GM12878 (cell line): ENCODE results near the gene ZFTA.

Source experiments
- CREM ChIP-seq: IDR thresholded peaks from 2 replicates; pipeline ENCODE4 v1.6.1; 2014; ENCODE audit warnings: antibody characterized with exemption, low read depth
- CTCF ChIP-seq, 3 experiments: IDR thresholded peaks in 2 of 3; conservative IDR thresholded peaks in 1 of 3; 2 replicates each; pipeline ENCODE4 v1.5.1; 2011; ENCODE audit warnings: low read depth in 3 of 3, low read length in 3 of 3, mild to moderate bottlenecking in 3 of 3, control low read depth in 2 of 3, moderate library complexity in 2 of 3, inconsistent platforms in 1 of 3, mixed read lengths in 1 of 3; ENCODE audit not compliant: control insufficient read depth in 2 of 3, insufficient read depth in 1 of 3; ENCODE audit errors: extremely low read depth in 1 of 3
- EP300 ChIP-seq, 2 experiments: fragments of 150-350 bp in 1 of 2; IDR thresholded peaks; 2 replicates each; pipeline ENCODE4 v1.6.1; 2011 to 2012; ENCODE audit warnings: low read depth in 2 of 2, low read length in 2 of 2, borderline replicate concordance in 1 of 2, improper control_type of control experiment in 1 of 2, inconsistent platforms in 1 of 2; ENCODE audit not compliant: control insufficient read depth in 1 of 2
- MXI1 ChIP-seq: fragments of 150-350 bp; IDR thresholded peaks from 2 replicates; pipeline ENCODE4 v1.6.1; 2011; ENCODE audit warnings: low read depth, mild to moderate bottlenecking, inconsistent platforms, low read length, improper control_type of control experiment
- MYC ChIP-seq: IDR thresholded peaks from 2 replicates; pipeline ENCODE4 v1.6.1; 2011; ENCODE audit warnings: mild to moderate bottlenecking, low read length, moderate library complexity, inconsistent platforms; ENCODE audit not compliant: insufficient read depth, insufficient replicate concordance, insufficient read length, severe bottlenecking
- PKNOX1 ChIP-seq: fragments of 450-650 bp; IDR thresholded peaks from 2 replicates; pipeline ENCODE4 v1.6.1; 2016; ENCODE audit warnings: mild to moderate bottlenecking
- POLR2AphosphoS5 ChIP-seq: IDR thresholded peaks from 2 replicates; pipeline ENCODE4 v1.6.1; 2011; ENCODE audit warnings: mild to moderate bottlenecking, low read length, inconsistent platforms
- TAF1 ChIP-seq: IDR thresholded peaks from 2 replicates; pipeline ENCODE4 v1.6.1; 2011; ENCODE audit warnings: mild to moderate bottlenecking, low read depth, low read length, borderline replicate concordance

GRCh38 chr11:63775191-63775590 is 6.6 kb upstream of the ZFTA start:
- TF ChIP-seq MXI1, result no peak
- no peak for TF ChIP-seq CREM
- TF ChIP-seq CTCF (IDR thresholded peaks at IDR 0.05 in 2 of 3, conservative IDR thresholded peaks at IDR 0.05 in 1 of 3; ENCODE audit: control insufficient read depth in 2 of 3, extremely low read depth in 1 of 3, insufficient read depth in 1 of 3, low read depth in 3 of 3, low read length in 3 of 3), result no peak
- TF ChIP-seq POLR2AphosphoS5, result no peak
- no peak for TF ChIP-seq PKNOX1
- TF ChIP-seq TAF1, result no peak
- TF ChIP-seq MYC, result no peak
- TF ChIP-seq EP300 (IDR thresholded peaks at IDR 0.05; ENCODE audit: borderline replicate concordance in 1 of 2, control insufficient read depth in 1 of 2, low read depth in 2 of 2, low read length in 2 of 2), result no peak
